Measurements from ENCODE around the gene RELN.
"Not testable (repeated sequence)": the region's sequence is repeated elsewhere in the genome, so short reads cannot be mapped to it uniquely, and the experiment has no call there.

Gene RELN

GRCh38 chr7:103914147-103914899 is 75.1 kb downstream of the RELN start:
- H3K9me3 Mint-ChIP-seq: no peaks in the 10 kb centered on the region
- no peaks in the 10 kb centered on the region for H3K4me1 Mint-ChIP-seq (ENCODE audit: low read depth)
- no peaks in the 10 kb centered on the region for H3K36me3 Mint-ChIP-seq (ENCODE audit: low read depth)
- peaks cover 3% of the 10 kb centered on the region for H3K27me3 Mint-ChIP-seq (ENCODE audit: low read depth)
- H3K27ac Mint-ChIP-seq: no peak overlapping the region
- no peak overlapping the region for H3K4me3 Mint-ChIP-seq

- Mint-ChIP-seq H3K27me3 (ENCODE audit: low read depth) (peaks cover 3% of the 10 kb centered on the region), H3K4me1 (ENCODE audit: low read depth) (no peaks in the 10 kb centered on the region), H3K27ac (no peak overlapping the region), H3K9me3 (no peaks in the 10 kb centered on the region), H3K4me3 (no peak overlapping the region), H3K36me3 (ENCODE audit: low read depth) (no peaks in the 10 kb centered on the region)
These were observed 76.4 kb downstream of the RELN start for GRCh38 chr7:103912891-103913605.

GRCh38 chr7:103911015-103911414 is 78.4 kb downstream of the RELN start:
- not testable (repeated sequence) for H3K27ac Mint-ChIP-seq; H3K4me1 Mint-ChIP-seq (ENCODE audit: low read depth); H3K27me3 Mint-ChIP-seq (ENCODE audit: low read depth); H3K9me3 Mint-ChIP-seq; H3K4me3 Mint-ChIP-seq; H3K36me3 Mint-ChIP-seq (ENCODE audit: low read depth)

GRCh38 chr7:103905997-103906396 is 83.5 kb downstream of the RELN start:
- H3K4me3 Mint-ChIP-seq: no peak overlapping the region
- no peaks in the 10 kb centered on the region for H3K36me3 Mint-ChIP-seq (ENCODE audit: low read depth)
- no peaks in the 10 kb centered on the region for H3K4me1 Mint-ChIP-seq (ENCODE audit: low read depth)
- H3K27ac Mint-ChIP-seq: no peak overlapping the region
- H3K9me3 Mint-ChIP-seq: no peaks in the 10 kb centered on the region
- H3K27me3 Mint-ChIP-seq (ENCODE audit: low read depth): no peaks in the 10 kb centered on the region

- no peaks in the 10 kb centered on the region for H3K4me1 Mint-ChIP-seq (ENCODE audit: low read depth)
- no peaks in the 10 kb centered on the region for H3K36me3 Mint-ChIP-seq (ENCODE audit: low read depth)
- H3K4me3 Mint-ChIP-seq: no peak overlapping the region
- no peaks in the 10 kb centered on the region for H3K9me3 Mint-ChIP-seq
- no peak overlapping the region for H3K27ac Mint-ChIP-seq
- no peaks in the 10 kb centered on the region for H3K27me3 Mint-ChIP-seq (ENCODE audit: low read depth)
These were observed 86.5 kb downstream of the RELN start for GRCh38 chr7:103902917-103903316.

- H3K27ac Mint-ChIP-seq; H3K4me1 Mint-ChIP-seq (ENCODE audit: low read depth); H3K36me3 Mint-ChIP-seq (ENCODE audit: low read depth); H3K9me3 Mint-ChIP-seq; H3K4me3 Mint-ChIP-seq; H3K27me3 Mint-ChIP-seq (ENCODE audit: low read depth): not testable (repeated sequence)
These were observed 92.6 kb downstream of the RELN start for GRCh38 chr7:103896826-103897225.

- Mint-ChIP-seq H3K36me3 (ENCODE audit: low read depth) (no peaks in the 10 kb centered on the region), H3K4me3 (no peak overlapping the region), H3K27me3 (ENCODE audit: low read depth) (no peaks in the 10 kb centered on the region), H3K4me1 (ENCODE audit: low read depth) (no peaks in the 10 kb centered on the region), H3K9me3 (no peaks in the 10 kb centered on the region), H3K27ac (no peak overlapping the region)
These were observed 94.5 kb downstream of the RELN start for GRCh38 chr7:103894656-103895596.

GRCh38 chr7:103893350-103893749 is 96.1 kb downstream of the RELN start:
- no peak overlapping the region for H3K4me3 Mint-ChIP-seq
- no peaks in the 10 kb centered on the region for H3K9me3 Mint-ChIP-seq

GRCh38 chr7:103889451-103889850 is 100.0 kb downstream of the RELN start:
- H3K9me3 Mint-ChIP-seq: peaks cover 4% of the 10 kb centered on the region
- no peaks in the 10 kb centered on the region for H3K4me1 Mint-ChIP-seq (ENCODE audit: low read depth)
- no peaks in the 10 kb centered on the region for H3K36me3 Mint-ChIP-seq (ENCODE audit: low read depth)
- no peak overlapping the region for H3K4me3 Mint-ChIP-seq
- H3K27ac Mint-ChIP-seq: no peak overlapping the region
- no peaks in the 10 kb centered on the region for H3K27me3 Mint-ChIP-seq (ENCODE audit: low read depth)

More at GRCh38 chr7:103893350-103893749, 96.1 kb downstream of the RELN start:
- no peaks in the 10 kb centered on the region for H3K27me3 Mint-ChIP-seq (ENCODE audit: low read depth)
- no peak overlapping the region for H3K27ac Mint-ChIP-seq
- H3K36me3 Mint-ChIP-seq (ENCODE audit: low read depth): no peaks in the 10 kb centered on the region
- no peaks in the 10 kb centered on the region for H3K4me1 Mint-ChIP-seq (ENCODE audit: low read depth)

GRCh38 chr7:103888603-103889153 is 100.8 kb downstream of the RELN start:
- Mint-ChIP-seq H3K4me1 (ENCODE audit: low read depth) (no peaks in the 10 kb centered on the region), H3K4me3 (no peak overlapping the region), H3K36me3 (ENCODE audit: low read depth) (no peaks in the 10 kb centered on the region), H3K9me3 (peaks cover 5% of the 10 kb centered on the region), H3K27me3 (ENCODE audit: low read depth) (no peaks in the 10 kb centered on the region), H3K27ac (no peak overlapping the region)

GRCh38 chr7:103887853-103888602 is 101.4 kb downstream of the RELN start:
- Mint-ChIP-seq H3K27ac (no peak overlapping the region), H3K4me3 (no peak overlapping the region), H3K4me1 (ENCODE audit: low read depth) (no peaks in the 10 kb centered on the region), H3K27me3 (ENCODE audit: low read depth) (no peaks in the 10 kb centered on the region), H3K36me3 (ENCODE audit: low read depth) (no peaks in the 10 kb centered on the region), H3K9me3 (peaks cover 6% of the 10 kb centered on the region)

- H3K9me3 Mint-ChIP-seq: peaks cover 8% of the 10 kb centered on the region
- H3K4me1 Mint-ChIP-seq (ENCODE audit: low read depth): no peaks in the 10 kb centered on the region
- no peak overlapping the region for H3K27ac Mint-ChIP-seq
- no peaks in the 10 kb centered on the region for H3K27me3 Mint-ChIP-seq (ENCODE audit: low read depth)
- no peaks in the 10 kb centered on the region for H3K36me3 Mint-ChIP-seq (ENCODE audit: low read depth)
- H3K4me3 Mint-ChIP-seq: no peak overlapping the region
These were observed 102.4 kb downstream of the RELN start for GRCh38 chr7:103887050-103887449.

GRCh38 chr7:103879928-103880600 is 109.4 kb downstream of the RELN start:
- no peaks in the 10 kb centered on the region for H3K36me3 Mint-ChIP-seq (ENCODE audit: low read depth)
- H3K4me3 Mint-ChIP-seq: no peak overlapping the region
- peaks cover 8% of the 10 kb centered on the region for H3K9me3 Mint-ChIP-seq
- H3K4me1 Mint-ChIP-seq (ENCODE audit: low read depth): no peaks in the 10 kb centered on the region
- no peak overlapping the region for H3K27ac Mint-ChIP-seq
- H3K27me3 Mint-ChIP-seq (ENCODE audit: low read depth): no peaks in the 10 kb centered on the region

Measured in T-helper 1 cell treated with Interleukin-12 subunit alpha and Interleukin-12 subunit beta and Interleukin-4 antibody, amounts not matched to agents 30 μg/mL and 1 μg/mL, for 36 hours (primary cell).